GM18867 (cell line): ENCODE results near the gene CACNB2.
"Not testable (repeated sequence)": the region's sequence is repeated elsewhere in the genome, so short reads cannot be mapped to it uniquely, and the experiment has no call there.

Experiments
- ATAC-seq: cut with Tn5 transposase; IDR thresholded peaks from one replicate; pipeline ENCODE4 v1.9.1; 2021; ENCODE audit warnings: mild to moderate bottlenecking, moderate library complexity; ENCODE audit not compliant: unreplicated experiment

The CACNB2 gene

GRCh38 chr10:18196806-18197550 lies 56.8 kb downstream of the CACNB2 start:
- no peak for ATAC-seq

GRCh38 chr10:18197706-18198105 lies 57.5 kb downstream of the CACNB2 start:
- no peak for ATAC-seq

- ATAC-seq: no peak
These were observed 61.7 kb downstream of the CACNB2 start for GRCh38 chr10:18201877-18202276.

- ATAC-seq: no peak
These were observed 62.6 kb downstream of the CACNB2 start for GRCh38 chr10:18202680-18203460.

- no peak for ATAC-seq
These were observed 63.2 kb downstream of the CACNB2 start for GRCh38 chr10:18203471-18203870.

- ATAC-seq: no peak
These were observed 64.0 kb downstream of the CACNB2 start for GRCh38 chr10:18204039-18204835.

GRCh38 chr10:18205098-18205834 lies 65.0 kb downstream of the CACNB2 start:
- no peak for ATAC-seq

- not testable (repeated sequence) for ATAC-seq
These were observed 68.0 kb downstream of the CACNB2 start for GRCh38 chr10:18208186-18208585.

GRCh38 chr10:18209241-18209640 lies 69.0 kb downstream of the CACNB2 start:
- ATAC-seq: no peak

GRCh38 chr10:18210711-18211110 lies 70.5 kb downstream of the CACNB2 start:
- ATAC-seq: no peak

- no peak for ATAC-seq
These were observed 71.6 kb downstream of the CACNB2 start for GRCh38 chr10:18211862-18212261.

GRCh38 chr10:18213271-18213670 lies 73.0 kb downstream of the CACNB2 start:
- ATAC-seq: no peak

- ATAC-seq: peak; percentile 70
These were observed 74.7 kb downstream of the CACNB2 start for GRCh38 chr10:18214691-18215563.

- ATAC-seq: no peak
These were observed 76.3 kb downstream of the CACNB2 start for GRCh38 chr10:18216482-18216881.

- ATAC-seq: no peak
These were observed 77.4 kb downstream of the CACNB2 start for GRCh38 chr10:18217577-18217976.

GRCh38 chr10:18219146-18219545 lies 78.9 kb downstream of the CACNB2 start:
- no peak for ATAC-seq

GRCh38 chr10:18221123-18221522 lies 80.9 kb downstream of the CACNB2 start:
- ATAC-seq: no peak

GRCh38 chr10:18221882-18222281 lies 81.7 kb downstream of the CACNB2 start:
- ATAC-seq: no peak

- no peak for ATAC-seq
These were observed 82.6 kb downstream of the CACNB2 start for GRCh38 chr10:18222866-18223265.

GRCh38 chr10:18223898-18224297 lies 83.7 kb downstream of the CACNB2 start:
- no peak for ATAC-seq
